ENCODE measurements around the gene AFG1L. TPM values are rescaled to one million over a fixed set of nuclear protein-coding genes. Genes with fewer than 3 reads are reported as not detected.

Gene AFG1L
- total RNA-seq, 1 experiment from 2014 or later = 7.9 TPM

DNA sequence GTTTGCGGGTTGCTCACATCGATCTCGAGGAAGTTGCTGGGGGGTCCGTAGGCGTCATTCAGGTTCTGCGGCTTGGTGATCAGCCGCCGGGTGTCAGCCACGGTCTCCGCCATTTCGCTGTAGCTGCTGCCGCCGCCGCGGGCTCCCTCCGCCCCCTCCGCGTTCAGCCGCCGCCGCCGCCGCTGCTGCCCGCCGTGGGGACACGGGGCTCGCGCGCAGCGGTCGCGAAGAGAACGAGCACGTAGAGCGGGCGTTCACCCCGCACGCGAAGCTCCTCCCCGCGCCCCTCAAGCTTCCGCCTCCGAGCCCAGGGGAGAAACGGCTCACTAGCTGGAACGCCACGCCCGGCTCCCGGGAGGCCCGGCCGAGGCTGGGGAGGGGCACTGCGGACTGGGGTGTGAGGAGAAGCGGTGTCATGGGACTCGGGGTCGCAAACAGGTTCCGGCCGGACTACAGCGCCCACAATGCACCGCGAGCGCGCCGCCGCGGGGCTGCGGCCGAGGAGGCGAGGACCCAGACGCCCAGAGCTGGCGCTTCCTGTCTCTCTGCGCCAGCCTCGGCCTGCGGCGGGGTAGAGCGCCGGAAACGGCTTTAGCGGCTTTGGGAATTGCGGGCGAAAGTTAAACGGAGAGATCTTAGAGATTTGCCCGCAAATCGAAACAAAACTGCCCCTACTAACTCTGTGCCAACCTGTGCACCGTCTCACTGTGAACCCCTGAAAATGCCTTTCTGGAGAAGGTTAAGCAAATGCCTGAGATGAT is 33.9 kb upstream of the AFG1L start, which contains the start of gene SNX3 (continued):
- TF ChIP-seq, protein P1, sequence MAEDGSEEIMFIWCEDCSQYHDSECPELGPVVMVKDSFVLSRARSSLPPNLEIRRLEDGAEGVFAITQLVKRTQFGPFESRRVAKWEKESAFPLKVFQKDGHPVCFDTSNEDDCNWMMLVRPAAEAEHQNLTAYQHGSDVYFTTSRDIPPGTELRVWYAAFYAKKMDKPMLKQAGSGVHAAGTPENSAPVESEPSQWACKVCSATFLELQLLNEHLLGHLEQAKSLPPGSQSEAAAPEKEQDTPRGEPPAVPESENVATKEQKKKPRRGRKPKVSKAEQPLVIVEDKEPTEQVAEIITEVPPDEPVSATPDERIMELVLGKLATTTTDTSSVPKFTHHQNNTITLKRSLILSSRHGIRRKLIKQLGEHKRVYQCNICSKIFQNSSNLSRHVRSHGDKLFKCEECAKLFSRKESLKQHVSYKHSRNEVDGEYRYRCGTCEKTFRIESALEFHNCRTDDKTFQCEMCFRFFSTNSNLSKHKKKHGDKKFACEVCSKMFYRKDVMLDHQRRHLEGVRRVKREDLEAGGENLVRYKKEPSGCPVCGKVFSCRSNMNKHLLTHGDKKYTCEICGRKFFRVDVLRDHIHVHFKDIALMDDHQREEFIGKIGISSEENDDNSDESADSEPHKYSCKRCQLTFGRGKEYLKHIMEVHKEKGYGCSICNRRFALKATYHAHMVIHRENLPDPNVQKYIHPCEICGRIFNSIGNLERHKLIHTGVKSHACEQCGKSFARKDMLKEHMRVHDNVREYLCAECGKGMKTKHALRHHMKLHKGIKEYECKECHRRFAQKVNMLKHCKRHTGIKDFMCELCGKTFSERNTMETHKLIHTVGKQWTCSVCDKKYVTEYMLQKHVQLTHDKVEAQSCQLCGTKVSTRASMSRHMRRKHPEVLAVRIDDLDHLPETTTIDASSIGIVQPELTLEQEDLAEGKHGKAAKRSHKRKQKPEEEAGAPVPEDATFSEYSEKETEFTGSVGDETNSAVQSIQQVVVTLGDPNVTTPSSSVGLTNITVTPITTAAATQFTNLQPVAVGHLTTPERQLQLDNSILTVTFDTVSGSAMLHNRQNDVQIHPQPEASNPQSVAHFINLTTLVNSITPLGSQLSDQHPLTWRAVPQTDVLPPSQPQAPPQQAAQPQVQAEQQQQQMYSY (CRISPR knock-in tag; IDR thresholded peaks at IDR 0.05) = no peak
- TF ChIP-seq, protein P2, sequence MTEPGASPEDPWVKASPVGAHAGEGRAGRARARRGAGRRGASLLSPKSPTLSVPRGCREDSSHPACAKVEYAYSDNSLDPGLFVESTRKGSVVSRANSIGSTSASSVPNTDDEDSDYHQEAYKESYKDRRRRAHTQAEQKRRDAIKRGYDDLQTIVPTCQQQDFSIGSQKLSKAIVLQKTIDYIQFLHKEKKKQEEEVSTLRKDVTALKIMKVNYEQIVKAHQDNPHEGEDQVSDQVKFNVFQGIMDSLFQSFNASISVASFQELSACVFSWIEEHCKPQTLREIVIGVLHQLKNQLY (CRISPR knock-in tag; IDR thresholded peaks at IDR 0.05) = no peak
- no peak for TF ChIP-seq ATF1 (CRISPR knock-in tag; IDR thresholded peaks at IDR 0.05)
- TF ChIP-seq ZNF396 (CRISPR knock-in tag; IDR thresholded peaks at IDR 0.05; ENCODE audit: borderline replicate concordance) = no peak
- no peak for TF ChIP-seq ELF4 (CRISPR knock-in tag; IDR thresholded peaks at IDR 0.05; ENCODE audit: low read depth)
- no peak for TF ChIP-seq JAZF1 (CRISPR knock-in tag; IDR thresholded peaks at IDR 0.05)
- peak; percentile 53 for TF ChIP-seq ETV6 (CRISPR knock-in tag; IDR thresholded peaks at IDR 0.05)
- no peak for TF ChIP-seq ZNF317 (CRISPR knock-in tag; IDR thresholded peaks at IDR 0.05; ENCODE audit: borderline replicate concordance, low read depth)
- TF ChIP-seq ZBTB21 (CRISPR knock-in tag; IDR thresholded peaks at IDR 0.05; ENCODE audit: borderline replicate concordance) = no peak
- TF ChIP-seq, protein P3, sequence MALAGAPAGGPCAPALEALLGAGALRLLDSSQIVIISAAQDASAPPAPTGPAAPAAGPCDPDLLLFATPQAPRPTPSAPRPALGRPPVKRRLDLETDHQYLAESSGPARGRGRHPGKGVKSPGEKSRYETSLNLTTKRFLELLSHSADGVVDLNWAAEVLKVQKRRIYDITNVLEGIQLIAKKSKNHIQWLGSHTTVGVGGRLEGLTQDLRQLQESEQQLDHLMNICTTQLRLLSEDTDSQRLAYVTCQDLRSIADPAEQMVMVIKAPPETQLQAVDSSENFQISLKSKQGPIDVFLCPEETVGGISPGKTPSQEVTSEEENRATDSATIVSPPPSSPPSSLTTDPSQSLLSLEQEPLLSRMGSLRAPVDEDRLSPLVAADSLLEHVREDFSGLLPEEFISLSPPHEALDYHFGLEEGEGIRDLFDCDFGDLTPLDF (CRISPR knock-in tag; IDR thresholded peaks at IDR 0.05) = no peak
- TF ChIP-seq, protein P4, sequence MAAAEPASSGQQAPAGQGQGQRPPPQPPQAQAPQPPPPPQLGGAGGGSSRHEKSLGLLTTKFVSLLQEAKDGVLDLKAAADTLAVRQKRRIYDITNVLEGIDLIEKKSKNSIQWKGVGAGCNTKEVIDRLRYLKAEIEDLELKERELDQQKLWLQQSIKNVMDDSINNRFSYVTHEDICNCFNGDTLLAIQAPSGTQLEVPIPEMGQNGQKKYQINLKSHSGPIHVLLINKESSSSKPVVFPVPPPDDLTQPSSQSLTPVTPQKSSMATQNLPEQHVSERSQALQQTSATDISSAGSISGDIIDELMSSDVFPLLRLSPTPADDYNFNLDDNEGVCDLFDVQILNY (CRISPR knock-in tag; IDR thresholded peaks at IDR 0.05) = no peak; the same call in none of the 2 replicates
- no peak for TF ChIP-seq RELA (CRISPR knock-in tag; IDR thresholded peaks at IDR 0.05; ENCODE audit: borderline replicate concordance)
- TF ChIP-seq CREB1 (CRISPR knock-in tag; IDR thresholded peaks at IDR 0.05) = no peak
- no peak for TF ChIP-seq TP53 (CRISPR knock-in tag; IDR thresholded peaks at IDR 0.05)
- no peak for TF ChIP-seq SMAD4 (CRISPR knock-in tag; IDR thresholded peaks at IDR 0.05)
- TF ChIP-seq, protein P5, sequence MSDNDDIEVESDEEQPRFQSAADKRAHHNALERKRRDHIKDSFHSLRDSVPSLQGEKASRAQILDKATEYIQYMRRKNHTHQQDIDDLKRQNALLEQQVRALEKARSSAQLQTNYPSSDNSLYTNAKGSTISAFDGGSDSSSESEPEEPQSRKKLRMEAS (CRISPR knock-in tag; IDR thresholded peaks at IDR 0.05) = peak; percentile 74; the same call in 1 of the 2 replicates
- TF ChIP-seq, protein P6, sequence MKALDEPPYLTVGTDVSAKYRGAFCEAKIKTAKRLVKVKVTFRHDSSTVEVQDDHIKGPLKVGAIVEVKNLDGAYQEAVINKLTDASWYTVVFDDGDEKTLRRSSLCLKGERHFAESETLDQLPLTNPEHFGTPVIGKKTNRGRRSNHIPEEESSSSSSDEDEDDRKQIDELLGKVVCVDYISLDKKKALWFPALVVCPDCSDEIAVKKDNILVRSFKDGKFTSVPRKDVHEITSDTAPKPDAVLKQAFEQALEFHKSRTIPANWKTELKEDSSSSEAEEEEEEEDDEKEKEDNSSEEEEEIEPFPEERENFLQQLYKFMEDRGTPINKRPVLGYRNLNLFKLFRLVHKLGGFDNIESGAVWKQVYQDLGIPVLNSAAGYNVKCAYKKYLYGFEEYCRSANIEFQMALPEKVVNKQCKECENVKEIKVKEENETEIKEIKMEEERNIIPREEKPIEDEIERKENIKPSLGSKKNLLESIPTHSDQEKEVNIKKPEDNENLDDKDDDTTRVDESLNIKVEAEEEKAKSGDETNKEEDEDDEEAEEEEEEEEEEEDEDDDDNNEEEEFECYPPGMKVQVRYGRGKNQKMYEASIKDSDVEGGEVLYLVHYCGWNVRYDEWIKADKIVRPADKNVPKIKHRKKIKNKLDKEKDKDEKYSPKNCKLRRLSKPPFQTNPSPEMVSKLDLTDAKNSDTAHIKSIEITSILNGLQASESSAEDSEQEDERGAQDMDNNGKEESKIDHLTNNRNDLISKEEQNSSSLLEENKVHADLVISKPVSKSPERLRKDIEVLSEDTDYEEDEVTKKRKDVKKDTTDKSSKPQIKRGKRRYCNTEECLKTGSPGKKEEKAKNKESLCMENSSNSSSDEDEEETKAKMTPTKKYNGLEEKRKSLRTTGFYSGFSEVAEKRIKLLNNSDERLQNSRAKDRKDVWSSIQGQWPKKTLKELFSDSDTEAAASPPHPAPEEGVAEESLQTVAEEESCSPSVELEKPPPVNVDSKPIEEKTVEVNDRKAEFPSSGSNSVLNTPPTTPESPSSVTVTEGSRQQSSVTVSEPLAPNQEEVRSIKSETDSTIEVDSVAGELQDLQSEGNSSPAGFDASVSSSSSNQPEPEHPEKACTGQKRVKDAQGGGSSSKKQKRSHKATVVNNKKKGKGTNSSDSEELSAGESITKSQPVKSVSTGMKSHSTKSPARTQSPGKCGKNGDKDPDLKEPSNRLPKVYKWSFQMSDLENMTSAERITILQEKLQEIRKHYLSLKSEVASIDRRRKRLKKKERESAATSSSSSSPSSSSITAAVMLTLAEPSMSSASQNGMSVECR (CRISPR knock-in tag; IDR thresholded peaks at IDR 0.05; ENCODE audit: borderline replicate concordance) = peak; percentile 68; the same call in 1 of the 2 replicates
- TF ChIP-seq ZNF671 (CRISPR knock-in tag; IDR thresholded peaks at IDR 0.05) = no peak
- TF ChIP-seq ZNF416 (CRISPR knock-in tag; IDR thresholded peaks at IDR 0.05) = no peak
- no peak for TF ChIP-seq ESRRA (CRISPR knock-in tag; IDR thresholded peaks at IDR 0.05; ENCODE audit: borderline replicate concordance)
- TF ChIP-seq, protein P7, sequence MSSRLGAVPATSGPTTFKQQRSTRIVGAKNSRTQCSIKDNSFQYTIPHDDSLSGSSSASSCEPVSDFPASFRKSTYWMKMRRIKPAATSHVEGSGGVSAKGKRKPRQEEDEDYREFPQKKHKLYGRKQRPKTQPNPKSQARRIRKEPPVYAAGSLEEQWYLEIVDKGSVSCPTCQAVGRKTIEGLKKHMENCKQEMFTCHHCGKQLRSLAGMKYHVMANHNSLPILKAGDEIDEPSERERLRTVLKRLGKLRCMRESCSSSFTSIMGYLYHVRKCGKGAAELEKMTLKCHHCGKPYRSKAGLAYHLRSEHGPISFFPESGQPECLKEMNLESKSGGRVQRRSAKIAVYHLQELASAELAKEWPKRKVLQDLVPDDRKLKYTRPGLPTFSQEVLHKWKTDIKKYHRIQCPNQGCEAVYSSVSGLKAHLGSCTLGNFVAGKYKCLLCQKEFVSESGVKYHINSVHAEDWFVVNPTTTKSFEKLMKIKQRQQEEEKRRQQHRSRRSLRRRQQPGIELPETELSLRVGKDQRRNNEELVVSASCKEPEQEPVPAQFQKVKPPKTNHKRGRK (CRISPR knock-in tag; IDR thresholded peaks at IDR 0.05; ENCODE audit: borderline replicate concordance) = no peak
- TF ChIP-seq, protein P8, sequence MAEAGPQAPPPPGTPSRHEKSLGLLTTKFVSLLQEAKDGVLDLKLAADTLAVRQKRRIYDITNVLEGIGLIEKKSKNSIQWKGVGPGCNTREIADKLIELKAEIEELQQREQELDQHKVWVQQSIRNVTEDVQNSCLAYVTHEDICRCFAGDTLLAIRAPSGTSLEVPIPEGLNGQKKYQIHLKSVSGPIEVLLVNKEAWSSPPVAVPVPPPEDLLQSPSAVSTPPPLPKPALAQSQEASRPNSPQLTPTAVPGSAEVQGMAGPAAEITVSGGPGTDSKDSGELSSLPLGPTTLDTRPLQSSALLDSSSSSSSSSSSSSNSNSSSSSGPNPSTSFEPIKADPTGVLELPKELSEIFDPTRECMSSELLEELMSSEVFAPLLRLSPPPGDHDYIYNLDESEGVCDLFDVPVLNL (CRISPR knock-in tag; IDR thresholded peaks at IDR 0.05; ENCODE audit: borderline replicate concordance, low read depth) = no peak
